HG03045 (cell line): ENCODE results near the gene MAPK8IP3.

ENCODE experiments used
- ATAC-seq: cut with Tn5 transposase; IDR thresholded peaks from one replicate; pipeline ENCODE4 v1.9.1; 2021; ENCODE audit warnings: mild to moderate bottlenecking, moderate library complexity; ENCODE audit not compliant: unreplicated experiment

The MAPK8IP3 gene

DNA sequence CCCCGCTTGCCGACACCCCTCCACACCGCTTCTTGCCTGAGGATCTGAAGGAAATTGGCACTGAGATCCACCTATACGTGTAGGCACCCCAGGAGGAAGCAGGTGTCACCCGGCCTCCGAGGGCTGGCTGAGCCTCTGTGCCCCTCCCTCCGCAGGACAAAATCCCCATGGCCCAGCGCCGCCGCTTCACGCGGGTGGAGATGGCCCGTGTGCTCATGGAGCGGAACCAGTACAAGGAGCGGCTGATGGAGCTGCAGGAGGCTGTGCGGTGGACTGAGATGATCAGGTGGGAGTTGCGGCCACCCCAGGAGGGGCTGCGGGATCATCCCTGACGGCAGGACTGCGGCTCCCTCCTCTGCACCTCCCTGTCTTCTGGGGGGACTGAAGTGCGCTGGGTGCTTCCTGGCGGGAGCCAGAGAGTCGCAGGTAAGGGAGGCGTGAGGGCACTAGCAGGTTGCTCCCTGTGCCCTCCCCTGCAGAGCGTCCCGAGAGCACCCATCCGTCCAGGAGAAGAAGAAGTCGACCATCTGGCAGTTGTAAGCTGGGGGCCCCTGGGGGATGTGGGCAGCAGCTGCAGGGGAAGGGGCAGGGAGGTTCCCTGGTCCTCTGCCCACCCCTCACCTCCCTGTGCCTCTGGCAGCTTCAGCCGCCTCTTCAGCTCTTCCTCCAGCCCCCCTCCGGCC, 56.3 kb downstream of the MAPK8IP3 start:
- no peak for ATAC-seq

DNA sequence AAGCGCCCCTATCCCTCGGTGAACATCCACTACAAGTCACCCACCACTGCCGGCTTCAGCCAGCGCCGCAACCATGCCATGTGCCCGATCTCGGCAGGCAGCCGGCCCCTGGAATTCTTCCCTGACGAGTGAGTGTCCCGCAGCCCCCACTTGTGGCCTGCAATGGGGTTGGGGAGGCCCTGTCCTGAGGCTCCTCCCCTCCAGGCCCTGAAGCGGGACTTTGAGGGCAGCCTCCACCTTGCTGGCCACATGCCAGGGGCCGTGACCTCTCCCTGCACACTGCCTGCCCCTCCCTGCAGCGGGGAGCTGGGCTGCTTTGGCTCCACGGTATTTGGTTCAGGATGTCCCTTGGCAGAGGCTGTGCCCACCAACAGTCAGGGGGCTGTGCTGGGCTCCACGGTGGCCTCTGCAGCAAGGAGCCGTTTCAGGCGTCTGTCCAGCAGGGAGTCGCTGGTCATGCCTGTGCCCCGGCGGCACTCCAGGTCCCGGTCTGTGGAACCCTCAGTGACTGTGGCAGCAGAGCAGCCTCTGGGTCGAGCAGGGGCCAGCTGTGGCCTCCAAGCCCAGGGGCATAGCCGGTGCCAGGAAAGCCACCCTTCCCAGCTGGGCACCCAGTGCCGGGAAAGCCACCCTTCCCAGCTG, 57.0 kb downstream of the MAPK8IP3 start:
- ATAC-seq: no peak

DNA sequence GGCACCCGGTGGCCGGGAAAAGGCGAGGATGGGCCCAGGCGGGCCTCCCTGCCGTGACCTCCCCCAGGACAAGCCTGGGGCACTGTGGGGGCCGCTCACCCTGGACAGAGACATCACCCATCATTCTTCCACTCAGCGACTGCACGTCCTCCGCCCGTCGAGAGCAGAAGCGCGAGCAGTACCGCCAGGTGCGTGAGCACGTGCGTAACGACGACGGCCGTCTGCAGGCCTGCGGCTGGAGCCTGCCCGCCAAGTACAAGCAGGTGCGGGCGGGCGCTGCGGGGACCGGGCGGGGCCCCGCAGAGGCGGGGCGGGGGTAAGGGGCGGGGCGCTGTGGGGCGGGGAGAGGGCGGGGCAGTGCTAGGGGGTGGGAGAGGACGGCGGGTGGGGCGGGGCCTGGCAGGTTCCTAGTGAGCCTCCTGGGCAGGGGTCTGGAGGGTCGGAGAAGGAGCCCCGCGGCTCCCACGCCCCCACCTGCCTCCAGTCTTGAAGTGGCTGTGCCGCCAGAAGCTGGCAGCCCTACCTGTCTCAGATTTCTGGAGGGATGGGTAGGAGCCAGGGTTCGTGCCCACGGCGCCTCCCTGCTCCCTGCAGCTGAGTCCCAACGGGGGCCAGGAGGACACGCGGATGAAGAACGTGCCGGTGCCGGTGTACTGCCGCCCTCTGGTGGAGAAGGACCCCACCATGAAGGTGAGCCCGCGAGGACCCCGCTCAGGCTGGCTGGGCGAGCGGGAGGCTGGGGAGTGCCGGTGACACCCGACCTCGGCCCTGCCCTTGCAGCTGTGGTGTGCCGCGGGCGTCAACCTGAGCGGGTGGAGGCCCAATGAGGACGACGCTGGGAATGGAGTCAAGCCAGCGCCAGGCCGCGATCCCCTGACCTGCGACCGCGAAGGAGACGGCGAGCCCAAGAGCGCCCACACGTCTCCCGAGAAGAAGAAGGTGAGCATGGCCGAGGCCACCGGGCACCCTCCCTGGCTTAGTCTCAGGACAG, 57.8 kb downstream of the MAPK8IP3 start:
- no peak for ATAC-seq

DNA sequence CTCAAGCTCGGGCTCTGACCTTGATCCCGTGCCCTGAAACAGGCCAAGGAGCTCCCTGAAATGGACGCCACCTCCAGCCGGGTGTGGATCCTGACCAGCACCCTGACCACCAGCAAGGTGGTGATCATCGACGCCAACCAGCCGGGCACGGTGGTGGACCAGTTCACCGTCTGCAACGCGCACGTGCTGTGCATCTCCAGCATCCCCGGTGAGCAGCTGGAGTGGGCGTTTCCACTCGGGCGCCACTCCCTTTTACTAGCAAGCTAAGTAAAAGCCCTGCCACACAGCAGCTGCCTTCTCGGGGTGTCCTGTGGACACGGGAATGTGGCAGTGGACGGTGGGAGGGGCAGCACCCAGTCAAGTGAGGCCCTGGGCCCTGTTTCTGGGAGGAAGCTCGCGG, 59.0 kb downstream of the MAPK8IP3 start:
- no peak for ATAC-seq

DNA sequence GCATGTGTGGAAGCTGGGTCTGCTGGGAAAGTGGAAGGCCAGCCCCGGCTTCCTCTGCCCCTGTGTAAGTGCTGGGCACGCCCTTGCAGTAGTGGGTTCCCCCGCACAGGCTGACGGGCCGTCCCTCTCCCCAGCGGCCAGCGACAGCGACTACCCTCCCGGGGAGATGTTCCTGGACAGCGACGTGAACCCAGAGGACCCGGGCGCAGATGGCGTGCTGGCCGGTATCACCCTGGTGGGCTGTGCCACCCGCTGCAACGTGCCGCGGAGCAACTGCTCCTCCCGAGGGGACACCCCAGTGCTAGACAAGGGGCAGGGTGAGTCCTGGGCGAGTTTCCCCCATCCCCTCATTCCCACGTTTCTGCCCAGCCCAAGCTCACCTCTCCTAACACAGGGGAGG, 59.8 kb downstream of the MAPK8IP3 start:
- ATAC-seq: no peak

DNA sequence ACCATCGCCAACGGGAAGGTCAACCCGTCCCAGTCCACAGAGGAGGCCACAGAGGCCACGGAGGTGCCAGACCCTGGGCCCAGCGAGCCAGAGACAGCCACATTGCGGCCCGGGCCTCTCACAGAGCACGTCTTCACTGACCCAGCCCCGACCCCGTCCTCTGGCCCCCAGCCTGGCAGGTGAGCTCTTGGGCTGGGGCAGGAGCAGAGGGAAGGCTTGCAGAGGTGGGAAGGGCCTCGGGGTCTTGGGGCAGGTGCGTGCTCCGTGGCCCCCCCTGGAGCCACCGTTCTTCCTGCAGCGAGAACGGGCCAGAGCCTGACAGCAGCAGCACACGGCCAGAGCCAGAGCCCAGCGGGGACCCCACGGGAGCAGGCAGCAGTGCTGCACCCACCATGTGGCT, 60.2 kb downstream of the MAPK8IP3 start:
- ATAC-seq: no peak

DNA sequence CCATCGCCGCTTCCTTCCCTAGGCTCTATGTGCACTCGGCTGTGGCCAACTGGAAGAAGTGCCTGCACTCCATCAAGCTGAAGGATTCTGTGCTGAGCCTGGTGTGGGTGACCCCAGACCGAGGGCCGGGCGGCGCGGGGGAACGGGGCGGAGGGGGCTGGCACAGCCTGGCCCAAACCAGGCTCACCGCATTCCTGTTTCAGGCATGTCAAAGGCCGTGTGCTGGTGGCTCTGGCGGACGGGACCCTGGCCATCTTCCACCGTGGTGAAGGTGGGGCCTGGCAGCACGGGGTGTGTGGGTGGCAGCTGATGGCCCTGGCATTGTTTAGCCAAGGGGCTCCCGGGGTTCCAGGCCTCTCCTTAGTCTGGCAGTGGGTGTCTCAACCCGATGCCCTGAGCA, 60.7 kb downstream of the MAPK8IP3 start:
- no peak for ATAC-seq

DNA sequence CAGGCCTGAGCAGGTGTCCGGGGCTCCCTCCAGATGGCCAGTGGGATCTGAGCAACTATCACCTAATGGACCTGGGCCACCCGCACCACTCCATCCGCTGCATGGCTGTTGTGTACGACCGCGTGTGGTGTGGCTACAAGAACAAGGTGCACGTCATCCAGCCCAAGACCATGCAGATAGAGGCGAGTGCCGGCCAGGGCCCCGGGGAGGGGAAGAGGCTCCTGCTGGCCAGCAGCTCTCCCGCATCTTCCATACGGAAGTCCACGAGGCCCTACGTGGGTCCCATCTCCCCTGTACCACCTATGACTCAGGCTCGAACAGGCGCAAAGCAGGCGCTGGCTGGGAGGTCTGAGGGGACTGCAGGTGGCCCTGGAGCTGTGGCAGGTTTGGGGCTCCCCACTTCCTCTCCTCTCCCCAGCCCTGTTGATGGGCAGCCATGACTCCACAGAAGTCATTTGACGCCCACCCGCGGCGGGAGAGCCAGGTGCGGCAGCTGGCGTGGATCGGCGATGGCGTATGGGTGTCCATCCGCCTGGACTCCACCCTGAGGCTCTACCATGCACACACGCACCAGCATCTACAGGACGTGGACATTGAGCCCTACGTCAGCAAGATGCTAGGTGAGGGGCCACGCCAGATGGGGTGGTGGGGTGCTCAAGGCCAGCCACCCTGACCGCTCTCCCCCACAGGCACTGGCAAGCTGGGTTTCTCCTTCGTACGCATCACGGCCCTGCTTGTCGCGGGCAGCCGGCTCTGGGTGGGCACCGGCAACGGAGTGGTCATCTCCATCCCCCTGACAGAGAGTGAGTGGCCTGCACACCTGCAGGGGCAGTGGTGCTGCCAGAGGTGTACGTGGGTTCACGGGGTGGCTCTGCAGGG, 61.4 kb downstream of the MAPK8IP3 start:
- ATAC-seq: no peak

DNA sequence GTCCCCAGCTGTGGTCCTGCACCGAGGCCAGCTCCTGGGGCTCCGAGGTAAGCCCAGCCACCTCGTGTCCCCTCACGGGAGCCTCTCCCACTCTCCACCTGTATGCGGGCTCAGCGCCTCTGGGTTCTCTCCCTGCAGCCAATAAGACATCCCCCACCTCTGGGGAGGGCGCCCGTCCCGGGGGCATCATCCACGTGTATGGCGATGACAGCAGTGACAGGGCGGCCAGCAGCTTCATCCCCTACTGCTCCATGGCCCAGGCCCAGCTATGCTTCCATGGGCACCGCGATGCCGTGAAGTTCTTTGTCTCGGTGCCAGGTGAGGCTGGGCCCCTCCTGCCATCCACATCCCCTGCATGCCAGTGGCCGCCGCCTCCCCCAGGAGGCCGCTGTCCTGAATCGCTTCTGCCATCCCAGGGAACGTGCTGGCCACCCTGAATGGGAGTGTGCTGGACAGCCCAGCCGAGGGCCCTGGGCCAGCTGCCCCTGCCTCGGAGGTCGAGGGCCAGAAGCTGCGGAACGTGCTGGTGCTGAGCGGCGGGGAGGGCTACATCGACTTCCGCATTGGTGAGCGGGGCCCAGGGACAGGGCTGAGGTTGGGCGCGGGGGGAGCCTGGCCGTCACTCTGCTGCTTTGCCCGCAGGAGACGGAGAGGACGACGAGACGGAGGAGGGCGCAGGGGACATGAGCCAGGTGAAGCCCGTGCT, 62.2 kb downstream of the MAPK8IP3 start:
- no peak for ATAC-seq

DNA sequence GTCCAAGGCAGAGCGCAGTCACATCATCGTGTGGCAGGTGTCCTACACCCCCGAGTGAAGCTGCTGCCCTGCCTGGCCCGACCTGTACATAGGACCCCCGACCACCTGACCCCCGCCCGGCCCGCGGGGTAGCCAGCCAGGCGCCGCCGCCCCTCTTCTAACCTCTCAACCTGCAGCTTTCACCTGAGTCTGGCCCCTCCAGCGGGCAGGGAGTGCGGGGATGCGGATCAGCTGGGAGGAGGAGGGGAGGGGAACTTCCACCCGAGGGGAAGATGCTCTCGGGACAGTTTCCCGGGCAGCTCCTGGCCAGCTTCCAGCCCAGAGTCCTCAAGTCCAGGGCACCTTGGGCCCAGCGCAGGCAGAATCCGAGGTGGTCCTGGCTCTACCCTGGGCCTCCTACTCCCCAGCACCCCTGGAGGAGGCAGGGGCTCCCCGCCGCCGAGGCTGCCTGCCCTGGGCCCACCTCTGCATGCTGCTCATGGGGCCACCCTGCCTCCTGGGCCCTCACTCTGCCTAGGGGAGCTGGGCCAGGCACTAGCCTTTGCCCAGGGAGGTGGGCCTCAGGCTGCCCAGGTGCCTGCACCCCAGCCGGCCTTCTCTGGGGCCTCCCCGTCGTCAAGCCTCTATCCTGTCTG, 62.9 kb downstream of the MAPK8IP3 start:
- no peak for ATAC-seq

DNA sequence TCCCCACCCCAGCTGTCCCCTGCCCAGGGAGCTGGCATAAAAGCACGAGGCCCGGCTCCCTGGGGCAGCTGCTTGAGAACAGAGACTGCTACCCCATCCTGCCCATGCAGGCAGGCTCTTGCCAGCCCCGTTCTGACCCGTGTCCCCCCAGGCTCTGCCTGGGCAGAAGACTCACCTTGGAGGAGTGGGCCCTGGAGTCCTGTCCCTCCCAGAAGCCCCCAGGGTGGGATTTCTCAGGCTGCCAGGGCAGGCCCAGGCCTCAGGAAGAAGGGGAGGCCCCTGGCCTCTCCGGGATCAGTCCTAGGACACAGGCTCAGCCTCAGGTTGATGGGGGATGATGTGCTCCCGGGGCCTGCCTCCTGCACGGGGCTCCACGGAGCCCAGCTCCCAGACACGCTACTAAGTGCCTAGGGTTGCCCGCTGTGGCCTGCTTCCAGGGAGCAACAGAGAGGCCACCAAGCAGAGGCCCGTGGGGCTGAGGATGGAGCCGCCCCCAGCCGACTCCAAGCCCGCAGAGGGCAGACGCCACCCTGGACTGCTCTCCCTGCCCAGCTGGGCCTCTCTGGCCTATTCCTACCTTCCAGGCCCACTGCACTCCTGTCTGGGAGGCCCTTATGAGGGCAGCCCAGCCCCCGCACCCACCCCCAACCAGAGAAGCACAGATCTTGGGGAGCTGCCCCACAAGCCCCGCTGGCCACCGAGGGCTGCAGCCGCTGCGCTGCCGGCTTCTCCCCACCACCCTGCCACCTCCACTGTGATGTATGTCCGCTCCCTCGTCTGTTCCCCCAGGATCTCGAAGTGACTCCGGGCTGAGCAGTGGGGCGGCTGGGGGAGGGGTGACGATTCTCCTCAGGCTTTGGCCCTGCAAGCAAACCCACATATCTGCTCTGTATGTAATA, 63.7 kb downstream of the MAPK8IP3 start:
- ATAC-seq: no peak

DNA sequence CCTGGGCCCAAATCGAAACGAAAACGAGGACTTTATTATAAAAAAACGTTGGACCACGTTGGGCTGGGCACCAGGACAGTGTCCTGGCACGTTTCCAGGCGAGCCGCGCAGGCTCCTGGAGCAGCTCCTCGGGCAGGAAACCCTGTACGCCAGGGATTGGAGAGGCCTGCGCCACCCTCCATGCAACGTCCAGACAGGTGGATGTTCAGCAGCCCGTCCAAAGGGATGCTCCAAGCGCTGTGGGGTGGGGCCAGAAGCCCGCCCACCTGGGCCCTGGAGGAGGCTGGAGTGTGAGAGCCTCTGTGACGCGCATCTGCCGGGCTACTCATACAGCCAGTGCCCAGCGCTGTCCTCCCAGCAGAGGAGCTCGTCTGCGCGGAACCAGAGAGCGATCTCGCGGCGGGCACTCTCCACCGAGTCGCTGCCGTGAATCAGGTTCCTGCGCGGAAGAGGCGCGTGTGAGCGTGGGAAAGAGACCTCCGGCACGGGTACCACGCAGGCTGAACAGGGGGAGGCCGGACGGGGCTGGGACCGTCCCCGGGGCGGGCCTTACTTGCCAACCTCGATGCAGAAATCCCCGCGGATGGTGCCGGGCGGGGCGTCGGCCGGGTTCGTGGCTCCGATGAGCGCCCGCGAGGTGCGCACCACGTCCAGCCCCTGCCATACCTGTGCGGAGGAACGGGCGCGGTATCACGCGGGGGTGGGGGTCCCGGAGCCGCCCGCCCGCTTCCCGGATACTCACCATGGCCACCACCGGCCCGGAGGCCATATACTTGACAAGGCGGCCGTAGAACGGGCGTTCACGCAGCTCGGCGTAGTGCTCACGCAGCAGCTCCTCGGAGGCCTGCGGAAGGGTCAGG, 64.6 kb downstream of the MAPK8IP3 start:
- no peak for ATAC-seq

DNA sequence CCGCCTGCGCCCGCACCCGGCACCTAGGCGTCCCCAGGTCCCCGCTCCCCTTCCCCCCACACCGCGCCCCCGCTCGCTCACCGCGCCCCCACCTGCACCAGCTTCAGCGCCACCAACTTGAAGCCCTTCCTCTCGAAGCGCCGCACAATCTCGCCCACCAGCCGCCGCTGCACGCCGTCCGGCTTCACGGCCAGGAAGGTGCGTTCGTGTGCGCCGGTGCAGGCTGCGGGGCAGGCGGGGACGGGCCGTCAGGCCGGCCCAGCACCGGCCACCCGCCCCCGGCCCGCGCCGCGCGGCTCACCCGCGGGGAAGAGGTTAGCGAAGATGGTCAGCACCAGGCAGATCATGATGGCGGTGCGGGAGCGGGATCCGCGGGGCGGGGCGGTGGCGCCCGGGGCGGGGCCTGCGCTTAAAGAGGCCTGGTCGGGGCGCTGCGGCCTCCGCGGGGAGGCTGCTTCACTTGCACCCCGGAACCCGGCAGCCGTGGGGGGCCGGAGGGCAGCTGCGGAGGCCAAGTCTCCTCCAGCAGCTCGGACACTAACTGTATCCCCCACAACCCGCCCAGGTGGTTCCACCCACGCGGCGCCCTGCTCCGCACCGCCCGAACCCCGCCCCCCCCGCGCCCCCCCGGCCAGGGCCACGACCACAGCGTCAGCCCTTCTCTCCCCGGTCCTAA, 65.3 kb downstream of the MAPK8IP3 start, which contains the start of gene NME3:
Gene NME3, minus strand, starts transcription at position 356 of the 676 bp plus-strand sequence. Its CDS starts 9 bp downstream, at position 347.
- ATAC-seq: no peak

DNA sequence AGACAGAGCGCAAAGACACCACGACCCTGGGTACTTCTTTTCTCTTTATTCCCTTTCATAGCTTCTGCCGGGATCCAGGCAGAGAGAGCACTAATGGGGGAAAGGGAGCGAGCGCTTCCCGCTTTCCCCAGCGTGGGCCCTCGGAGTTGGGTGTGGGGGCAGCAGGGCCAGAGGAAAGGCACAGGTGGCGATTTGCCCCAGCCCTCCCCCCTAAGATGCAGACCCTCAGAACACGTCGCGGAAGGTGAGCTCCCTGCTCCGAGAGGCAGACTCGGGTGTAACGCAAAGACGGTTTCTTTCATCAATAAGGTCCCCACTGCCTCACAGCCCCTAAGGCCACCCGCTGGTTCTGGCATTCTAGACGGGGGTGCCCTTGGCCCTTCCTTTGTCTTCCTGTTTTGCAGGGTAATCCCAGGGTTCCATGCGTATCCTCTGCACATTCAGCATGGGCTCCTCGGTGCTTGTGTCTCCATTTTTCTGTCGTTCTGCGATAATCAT, 65.9 kb downstream of the MAPK8IP3 start:
- ATAC-seq: no peak

DNA sequence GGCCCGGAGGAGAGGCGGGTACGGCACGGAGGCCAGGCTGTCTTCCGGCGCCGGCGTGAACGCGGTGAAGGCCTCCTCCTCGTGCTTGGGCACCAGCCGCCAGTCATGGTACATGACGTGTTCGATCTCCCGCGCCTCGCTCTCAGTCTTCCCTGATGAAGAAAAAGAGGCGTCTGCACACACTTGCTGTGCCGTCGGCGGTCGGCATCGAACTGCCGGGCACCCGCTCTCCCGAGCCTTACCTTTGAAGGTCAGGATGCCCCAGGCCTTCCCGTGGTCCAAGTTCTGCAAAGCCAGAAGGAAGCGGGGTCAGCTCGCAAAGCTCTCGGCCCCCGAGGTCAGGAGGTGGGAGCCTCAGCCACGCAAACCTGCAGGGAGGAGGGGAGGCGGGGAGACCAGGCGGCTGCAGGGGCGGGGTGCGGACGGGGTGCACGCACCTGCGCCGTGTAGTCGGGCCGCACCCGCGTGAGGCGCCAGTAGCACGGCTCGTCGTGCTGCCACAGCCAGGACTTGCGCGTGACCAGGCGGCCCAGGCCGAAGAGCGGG, 66.4 kb downstream of the MAPK8IP3 start, which contains the start of gene EME2:
Gene EME2, plus strand, starts transcription at position 449 of the 546 bp plus-strand sequence. CDS start 418 bp downstream, outside the sequence.
- peak; percentile 1 for ATAC-seq
